Esophagus squamous epithelium (tissue), 4 donors: ENCODE data around the gene FGF14.

Experiments
- CTCF ChIP-seq, 6 experiments: fragments of 450-650 bp in 4 of 6; fragments of 200-600 bp in 2 of 6; sonication (generic) in 2 of 6; IDR thresholded peaks; one replicate each; pipeline ENCODE4 v1.5.1; 2016 to 2019; ENCODE audit warnings: antibody characterized with exemption in 6 of 6, mild to moderate bottlenecking in 4 of 6, moderate library complexity in 4 of 6
- POLR2A ChIP-seq, 4 donors: fragments of 450-650 bp; IDR thresholded peaks; one replicate each; pipeline ENCODE4 v1.6.1; 2017; ENCODE audit warnings: antibody characterized with exemption in 4 of 4, mild to moderate bottlenecking in 4 of 4, moderate library complexity in 3 of 4

- no peak for TF ChIP-seq CTCF (IDR thresholded peaks at IDR 0.05)
- no peak for TF ChIP-seq POLR2A (IDR thresholded peaks at IDR 0.05)
Observed at GRCh38 chr13:102251817-102252216, 150.0 kb downstream of the FGF14 start.
